ENCODE results near the gene STC2. TPM values are rescaled to one million over a fixed set of nuclear protein-coding genes. Genes with fewer than 3 reads are reported as not detected.
A peak's percentile ranks its signal among the peaks of the same experiment; 100 is the strongest.
"Not testable (repeated sequence)": the region's sequence is repeated elsewhere in the genome, so short reads cannot be mapped to it uniquely, and the experiment has no call there.

Gene STC2
- total RNA-seq, 2 donors from 2014 or later, result 44.5 to 59.3 TPM

DNA sequence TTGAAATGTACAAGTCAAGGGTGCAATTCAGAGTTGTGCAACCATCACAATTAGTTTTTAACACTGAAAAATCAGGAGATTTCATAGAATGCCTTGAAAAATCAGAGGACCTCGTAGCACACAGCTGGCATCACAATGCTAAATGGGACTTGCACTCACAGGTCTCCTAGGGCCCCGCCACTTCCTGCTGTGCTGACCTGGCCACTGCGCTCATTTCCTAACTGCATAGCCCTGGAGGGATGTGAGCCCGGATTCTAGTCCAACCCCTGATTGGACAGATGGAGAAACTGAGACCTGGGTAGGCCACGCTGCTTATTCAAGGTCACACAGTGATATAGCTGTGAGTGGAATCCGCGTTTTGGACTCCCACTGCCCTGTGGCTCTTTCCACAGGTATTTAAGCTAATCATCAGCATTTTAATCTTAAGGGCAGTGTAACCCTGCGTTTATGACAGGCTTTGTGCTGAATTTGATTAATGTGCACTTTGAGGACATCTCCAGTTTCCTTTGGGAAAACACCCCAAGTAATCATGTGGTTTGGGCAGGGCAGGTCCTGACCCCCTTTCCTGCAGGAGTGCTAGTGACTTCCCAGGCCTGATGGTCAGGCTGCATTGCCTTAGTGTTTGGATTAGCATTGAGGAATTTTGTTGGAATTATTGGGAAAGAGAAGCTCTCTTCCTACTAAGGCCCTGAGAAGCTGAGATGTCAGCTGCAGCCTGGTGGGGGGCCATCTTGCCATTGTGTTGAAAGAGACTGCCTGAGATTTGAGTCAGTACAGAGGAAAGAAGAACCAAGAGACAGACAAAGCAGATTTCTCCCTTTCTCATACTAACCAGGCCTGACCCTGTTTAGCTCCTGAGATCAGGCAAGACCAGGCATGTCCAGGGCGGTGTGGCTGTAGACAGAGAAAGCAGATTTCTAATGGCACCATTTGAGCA is 36.2 kb downstream of the STC2 start:
- H3K4me1 Mint-ChIP-seq (ENCODE audit: low read depth), result peaks cover 26% of the 10 kb centered on the region
- DNase-seq, result no peak
- ATAC-seq (replicated peaks in 1 of 2), result no peak
- no peak overlapping the region for H3K4me3 Mint-ChIP-seq
- H3K9me3 Mint-ChIP-seq, result no peaks in the 10 kb centered on the region
- H3K27me3 Mint-ChIP-seq (ENCODE audit: low read depth), result peaks cover 66% of the 10 kb centered on the region
- no peak overlapping the region for H3K27ac Mint-ChIP-seq
- H3K36me3 Mint-ChIP-seq (ENCODE audit: insufficient read depth in 2 of 2), result no peaks in the 10 kb centered on the region

DNA sequence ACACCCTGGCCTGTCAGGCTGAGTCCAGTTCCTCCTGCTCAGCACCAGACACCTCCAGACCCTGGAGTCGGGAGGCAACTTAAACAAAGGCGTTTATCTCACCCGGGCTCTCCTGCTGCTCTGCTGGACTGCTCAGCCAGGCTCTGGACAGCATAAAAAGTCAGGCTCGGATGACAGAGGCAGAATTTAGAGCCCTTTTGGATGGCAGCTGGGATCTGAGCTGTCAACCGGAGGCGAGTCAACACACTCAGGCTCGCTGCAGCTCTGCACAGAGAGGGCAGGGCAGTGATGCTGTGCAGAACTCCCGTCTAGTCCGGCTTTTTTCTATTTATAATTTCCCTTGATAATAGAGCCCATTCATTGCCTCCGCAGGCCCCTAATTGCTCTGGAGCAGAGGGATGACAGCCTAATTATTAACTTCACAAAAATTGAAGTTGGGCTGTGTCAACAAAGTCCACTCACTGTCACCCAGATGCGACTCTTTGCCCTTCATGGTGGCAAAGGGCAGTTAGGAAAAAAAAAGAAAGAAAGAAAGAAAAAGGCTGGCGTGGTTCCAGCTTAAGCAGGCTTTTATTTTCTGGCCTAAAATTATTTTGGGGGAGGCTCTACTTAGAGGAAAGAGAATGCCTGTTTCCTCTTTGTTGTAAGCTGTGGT is 37.6 kb downstream of the STC2 start:
- no peak for DNase-seq
- H3K9me3 Mint-ChIP-seq, result no peaks in the 10 kb centered on the region
- peaks cover 76% of the 10 kb centered on the region for H3K27me3 Mint-ChIP-seq (ENCODE audit: low read depth)
- H3K4me1 Mint-ChIP-seq (ENCODE audit: low read depth), result peaks cover 27% of the 10 kb centered on the region
- H3K4me3 Mint-ChIP-seq, result no peak overlapping the region
- no peak for ATAC-seq (replicated peaks in 1 of 2)
- no peak overlapping the region for H3K27ac Mint-ChIP-seq
- H3K36me3 Mint-ChIP-seq (ENCODE audit: insufficient read depth in 2 of 2), result no peaks in the 10 kb centered on the region

DNA sequence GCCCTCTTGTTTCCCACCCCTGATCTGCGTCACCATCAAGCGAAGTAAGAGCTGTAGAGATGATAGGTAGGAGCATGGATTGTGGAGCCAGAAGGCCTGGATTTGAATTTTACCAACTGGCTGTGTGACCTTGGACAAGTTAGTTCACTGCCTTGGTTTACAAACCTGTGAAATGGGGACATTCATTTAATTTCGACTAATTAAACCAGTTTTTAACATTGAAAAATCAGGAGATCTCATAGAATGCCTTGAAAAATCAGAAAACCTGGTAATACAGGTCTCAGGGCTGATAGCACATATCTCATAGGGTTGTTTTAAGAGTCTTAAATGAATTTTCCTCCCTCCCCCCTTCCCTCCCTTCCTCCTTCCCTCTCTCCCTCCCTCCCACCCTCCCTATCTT is 38.8 kb downstream of the STC2 start:
- H3K4me3 Mint-ChIP-seq, result no peak overlapping the region
- H3K27me3 Mint-ChIP-seq (ENCODE audit: low read depth), result peaks cover 80% of the 10 kb centered on the region
- H3K36me3 Mint-ChIP-seq (ENCODE audit: insufficient read depth in 2 of 2), result peaks cover 3 to 5% of the 10 kb centered on the region in 2 donors
- H3K27ac Mint-ChIP-seq, result no peak overlapping the region
- ATAC-seq (replicated peaks in 1 of 2), result no peak
- no peak for DNase-seq
- peaks cover 23% of the 10 kb centered on the region for H3K4me1 Mint-ChIP-seq (ENCODE audit: low read depth)
- H3K9me3 Mint-ChIP-seq, result peaks cover 0 to 3% of the 10 kb centered on the region in 2 donors

- peaks cover 78% of the 10 kb centered on the region for H3K27me3 Mint-ChIP-seq (ENCODE audit: low read depth)
- DNase-seq, result no peak
- H3K9me3 Mint-ChIP-seq, result peaks cover 0 to 3% of the 10 kb centered on the region in 2 donors
- ATAC-seq (replicated peaks in 1 of 2), result no peak
- H3K36me3 Mint-ChIP-seq (ENCODE audit: insufficient read depth in 2 of 2), result peaks cover 5 to 7% of the 10 kb centered on the region in 2 donors
- no peak overlapping the region for H3K27ac Mint-ChIP-seq
- H3K4me3 Mint-ChIP-seq, result no peak overlapping the region
- peaks cover 16% of the 10 kb centered on the region for H3K4me1 Mint-ChIP-seq (ENCODE audit: low read depth)
These were observed 39.6 kb downstream of the STC2 start for GRCh38 chr5:173288632-173289031.

- Mint-ChIP-seq H3K36me3 (ENCODE audit: insufficient read depth in 2 of 2) (peaks cover 5 to 7% of the 10 kb centered on the region in 2 donors), H3K4me1 (ENCODE audit: low read depth) (peaks cover 16% of the 10 kb centered on the region), H3K4me3 (no peak overlapping the region), H3K27ac (no peak overlapping the region), H3K27me3 (ENCODE audit: low read depth) (peaks cover 74% of the 10 kb centered on the region), H3K9me3 (peaks cover 0 to 3% of the 10 kb centered on the region in 2 donors)
- ATAC-seq (replicated peaks in 1 of 2), result no peak
- DNase-seq, result no peak
These were observed 41.1 kb downstream of the STC2 start for GRCh38 chr5:173287086-173287485.

GRCh38 chr5:173284343-173284958 is 43.8 kb downstream of the STC2 start:
- not testable (repeated sequence) for ATAC-seq (replicated peaks in 1 of 2); H3K36me3 Mint-ChIP-seq (ENCODE audit: insufficient read depth in 2 of 2); H3K27ac Mint-ChIP-seq; DNase-seq; H3K4me3 Mint-ChIP-seq; H3K9me3 Mint-ChIP-seq
- peaks cover 16% of the 10 kb centered on the region for H3K4me1 Mint-ChIP-seq (ENCODE audit: low read depth)
- peaks cover 55% of the 10 kb centered on the region for H3K27me3 Mint-ChIP-seq (ENCODE audit: low read depth)

- peaks cover 5 to 7% of the 10 kb centered on the region in 2 donors for H3K36me3 Mint-ChIP-seq (ENCODE audit: insufficient read depth in 2 of 2)
- peak overlapping the region; percentile 31 to 44 for H3K4me3 Mint-ChIP-seq
- no peak overlapping the region for H3K27ac Mint-ChIP-seq
- ATAC-seq (replicated peaks in 1 of 2) (peak; percentile 97 to 98), DNase-seq (peak; percentile 82 to 83)
- H3K9me3 Mint-ChIP-seq, result peaks cover 0 to 3% of the 10 kb centered on the region in 2 donors
- H3K4me1 Mint-ChIP-seq (ENCODE audit: low read depth), result peaks cover 15% of the 10 kb centered on the region
- peaks cover 55% of the 10 kb centered on the region for H3K27me3 Mint-ChIP-seq (ENCODE audit: low read depth)
These were observed 44.6 kb downstream of the STC2 start for GRCh38 chr5:173283318-173284288.

DNA sequence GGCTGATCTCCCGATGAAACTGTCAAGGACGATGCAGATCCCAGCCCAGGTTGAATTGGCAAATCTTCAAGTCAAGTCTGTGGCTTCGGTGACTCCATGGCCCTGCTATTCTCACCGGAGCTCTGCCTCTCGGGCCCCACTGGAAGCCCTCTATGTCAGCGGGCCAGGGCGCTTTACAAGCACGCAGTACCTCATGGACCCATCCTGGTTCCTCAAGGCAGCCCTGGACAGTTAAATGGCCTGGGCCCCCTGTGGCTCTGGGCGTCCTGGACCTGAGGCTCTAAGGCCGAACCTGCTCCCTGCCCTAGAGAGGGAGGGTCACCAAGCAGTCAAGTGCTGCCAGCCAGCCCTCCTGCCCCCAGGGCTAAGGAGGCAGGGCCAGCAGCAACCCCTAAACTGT is 45.3 kb downstream of the STC2 start:
- Mint-ChIP-seq H3K4me1 (ENCODE audit: low read depth) (peaks cover 8% of the 10 kb centered on the region), H3K36me3 (ENCODE audit: insufficient read depth in 2 of 2) (peaks cover 5 to 7% of the 10 kb centered on the region in 2 donors), H3K4me3 (peak overlapping the region; percentile 31 to 44), H3K27me3 (ENCODE audit: low read depth) (peaks cover 49% of the 10 kb centered on the region), H3K9me3 (peaks cover 0 to 3% of the 10 kb centered on the region in 2 donors), H3K27ac (no peak overlapping the region)
- no peak for DNase-seq
- ATAC-seq (replicated peaks in 1 of 2), result no peak

- ATAC-seq (replicated peaks in 1 of 2), result no peak
- peaks cover 1% of the 10 kb centered on the region for H3K4me1 Mint-ChIP-seq (ENCODE audit: low read depth)
- H3K27ac Mint-ChIP-seq, result no peak overlapping the region
- peaks cover 45% of the 10 kb centered on the region for H3K27me3 Mint-ChIP-seq (ENCODE audit: low read depth)
- H3K4me3 Mint-ChIP-seq, result no peak overlapping the region
- H3K9me3 Mint-ChIP-seq, result peaks cover 0 to 3% of the 10 kb centered on the region in 2 donors
- DNase-seq, result no peak
- H3K36me3 Mint-ChIP-seq (ENCODE audit: insufficient read depth in 2 of 2), result peaks cover 5 to 7% of the 10 kb centered on the region in 2 donors
These were observed 46.3 kb downstream of the STC2 start for GRCh38 chr5:173281910-173282309.

- no peaks in the 10 kb centered on the region for H3K4me1 Mint-ChIP-seq (ENCODE audit: low read depth)
- H3K27me3 Mint-ChIP-seq (ENCODE audit: low read depth), result peaks cover 37% of the 10 kb centered on the region
- no peaks in the 10 kb centered on the region for H3K9me3 Mint-ChIP-seq
- no peak overlapping the region for H3K27ac Mint-ChIP-seq
- ATAC-seq (replicated peaks in 1 of 2), result no peak
- H3K4me3 Mint-ChIP-seq, result no peak overlapping the region
- H3K36me3 Mint-ChIP-seq (ENCODE audit: insufficient read depth in 2 of 2), result peaks cover under 1% of the 10 kb centered on the region in 2 donors
- DNase-seq, result no peak
These were observed 49.0 kb downstream of the STC2 start for GRCh38 chr5:173279166-173279565.

GRCh38 chr5:173278641-173279040 is 49.6 kb downstream of the STC2 start:
- Mint-ChIP-seq H3K9me3 (no peaks in the 10 kb centered on the region), H3K36me3 (ENCODE audit: insufficient read depth in 2 of 2) (no peaks in the 10 kb centered on the region), H3K4me1 (ENCODE audit: low read depth) (no peaks in the 10 kb centered on the region), H3K27ac (no peak overlapping the region), H3K27me3 (ENCODE audit: low read depth) (peaks cover 39% of the 10 kb centered on the region), H3K4me3 (no peak overlapping the region)
- no peak for DNase-seq
- ATAC-seq (replicated peaks in 1 of 2), result no peak

GRCh38 chr5:173278172-173278571 is 50.0 kb downstream of the STC2 start:
- H3K27ac Mint-ChIP-seq, result no peak overlapping the region

More at GRCh38 chr5:173278172-173278571, 50.0 kb downstream of the STC2 start:
- Mint-ChIP-seq H3K4me3 (no peak overlapping the region), H3K9me3 (no peaks in the 10 kb centered on the region), H3K4me1 (ENCODE audit: low read depth) (no peaks in the 10 kb centered on the region), H3K36me3 (ENCODE audit: insufficient read depth in 2 of 2) (no peaks in the 10 kb centered on the region), H3K27me3 (ENCODE audit: low read depth) (peaks cover 39% of the 10 kb centered on the region)
- ATAC-seq (replicated peaks in 1 of 2), result no peak
- DNase-seq, result no peak
